Vagina (tissue), 2 donors: ENCODE measurements around the gene LPCAT1. TPM values are rescaled to one million over a fixed set of nuclear protein-coding genes. Genes with fewer than 3 reads are reported as not detected.

Experiments used
- DNase-seq, 2 donors: peaks; one replicate each; pipeline ENCODE4 v3.0.0-alpha.2; 2017; ENCODE audit errors: extremely low spot score in 2 of 2
- H3K27ac ChIP-seq: fragments of 200-600 bp; sonication (generic); one replicate; pipeline ENCODE4 v1.5.1; 2019
- H3K27me3 ChIP-seq: fragments of 200-600 bp; sonication (generic); one replicate; pipeline ENCODE4 v1.5.1; 2019
- H3K36me3 ChIP-seq, 2 donors: fragments of 200-600 bp; sonication (generic); one replicate each; pipeline ENCODE4 v1.5.1; 2017 to 2019
- H3K4me1 ChIP-seq: fragments of 200-600 bp; sonication (generic); one replicate; pipeline ENCODE4 v1.5.1; 2019
- H3K4me3 ChIP-seq, 2 donors: fragments of 200-600 bp; sonication (generic); 1 replicate in 1 of 2; 2 replicates in 1 of 2; pipeline ENCODE4 v1.5.1; 2016 to 2019
- H3K9me3 ChIP-seq: fragments of 200-600 bp; sonication (generic); one replicate; pipeline ENCODE4 v1.5.1; 2019
- POLR2A ChIP-seq, 2 donors: fragments of 450-650 bp; IDR thresholded peaks; one replicate each; pipeline ENCODE4 v1.6.1; 2017; ENCODE audit warnings: antibody characterized with exemption in 2 of 2, mild to moderate bottlenecking in 2 of 2, moderate library complexity in 2 of 2
- POLR2AphosphoS5 ChIP-seq, 2 donors: sonication (generic); formaldehyde crosslinking; IDR thresholded peaks; one replicate each; pipeline ENCODE4 v1.9.0; 2017; ENCODE audit warnings: antibody characterized with exemption in 2 of 2, mild to moderate bottlenecking in 2 of 2, low read depth in 1 of 2; ENCODE audit not compliant: insufficient read depth in 1 of 2
- intact Hi-C: fragments of 100-400 bp; cut with DNase I; formaldehyde crosslinking; loops from one replicate; pipeline ENCODE4 v1.15.1; 2023
- total RNA-seq: library from RNA; depleted of rRNA; stranded (reverse); fragments of >200 nt; gene quantifications from one replicate; pipeline ENCODE4 v1.2.3, GENCODE V29; 2016
- TF ChIP-seq, protein P1 (sequence below), 3 experiments: fragments of 450-650 bp in 2 of 3; fragments of 200-600 bp in 1 of 3; sonication (generic) in 1 of 3; IDR thresholded peaks; one replicate each; pipeline ENCODE4 v1.5.1; 2017 to 2019; ENCODE audit warnings: antibody characterized with exemption in 3 of 3, mild to moderate bottlenecking in 2 of 3, moderate library complexity in 2 of 3

LPCAT1 gene
- total RNA-seq, 1 donor from 2014 or later: 29.7 TPM

GRCh38 chr5:1545805-1546355 is 22.1 kb upstream of the LPCAT1 start:
- no peak for DNase-seq
- H3K36me3 ChIP-seq: no peaks in the 10 kb centered on the region
- no peak overlapping the region for H3K27ac ChIP-seq
- no peak overlapping the region for H3K4me3 ChIP-seq
- no peaks in the 10 kb centered on the region for H3K4me1 ChIP-seq
- intact Hi-C loops: no loop called here
- no peaks in the 10 kb centered on the region for H3K27me3 ChIP-seq
- TF ChIP-seq POLR2AphosphoS5 (IDR thresholded peaks at IDR 0.05; ENCODE audit: insufficient read depth in 1 of 2, low read depth in 1 of 2) (no peak), POLR2A (IDR thresholded peaks at IDR 0.05) (no peak)
- TF ChIP-seq, protein P1, sequence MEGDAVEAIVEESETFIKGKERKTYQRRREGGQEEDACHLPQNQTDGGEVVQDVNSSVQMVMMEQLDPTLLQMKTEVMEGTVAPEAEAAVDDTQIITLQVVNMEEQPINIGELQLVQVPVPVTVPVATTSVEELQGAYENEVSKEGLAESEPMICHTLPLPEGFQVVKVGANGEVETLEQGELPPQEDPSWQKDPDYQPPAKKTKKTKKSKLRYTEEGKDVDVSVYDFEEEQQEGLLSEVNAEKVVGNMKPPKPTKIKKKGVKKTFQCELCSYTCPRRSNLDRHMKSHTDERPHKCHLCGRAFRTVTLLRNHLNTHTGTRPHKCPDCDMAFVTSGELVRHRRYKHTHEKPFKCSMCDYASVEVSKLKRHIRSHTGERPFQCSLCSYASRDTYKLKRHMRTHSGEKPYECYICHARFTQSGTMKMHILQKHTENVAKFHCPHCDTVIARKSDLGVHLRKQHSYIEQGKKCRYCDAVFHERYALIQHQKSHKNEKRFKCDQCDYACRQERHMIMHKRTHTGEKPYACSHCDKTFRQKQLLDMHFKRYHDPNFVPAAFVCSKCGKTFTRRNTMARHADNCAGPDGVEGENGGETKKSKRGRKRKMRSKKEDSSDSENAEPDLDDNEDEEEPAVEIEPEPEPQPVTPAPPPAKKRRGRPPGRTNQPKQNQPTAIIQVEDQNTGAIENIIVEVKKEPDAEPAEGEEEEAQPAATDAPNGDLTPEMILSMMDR (IDR thresholded peaks at IDR 0.05): no peak
- no peaks in the 10 kb centered on the region for H3K9me3 ChIP-seq

DNA sequence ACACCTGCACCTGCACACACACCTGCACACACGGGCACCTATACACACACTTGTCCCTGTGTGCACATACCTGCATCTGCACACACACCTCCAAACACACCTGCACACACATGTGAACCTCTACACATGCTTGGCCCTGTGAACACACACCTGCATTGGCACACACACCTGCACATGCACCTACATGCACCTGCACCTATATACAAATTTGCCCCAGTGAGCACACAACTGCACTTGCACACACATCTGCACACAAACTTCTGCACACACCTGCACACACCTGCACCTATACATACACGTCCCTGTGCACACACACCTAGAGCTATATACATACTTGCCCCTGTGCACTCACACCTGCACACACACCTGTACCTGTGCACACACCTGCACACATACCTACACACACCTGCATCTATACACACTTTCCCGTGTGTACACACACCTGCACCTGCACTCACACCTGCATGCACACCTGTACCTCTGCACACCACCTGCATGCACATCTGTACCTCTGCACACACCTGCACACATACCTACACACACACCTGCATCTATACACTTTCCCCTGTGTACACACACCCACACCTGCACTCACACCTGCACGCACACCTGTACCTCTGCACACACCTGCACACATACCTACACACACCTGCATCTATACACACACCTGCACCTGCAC is 21.5 kb upstream of the LPCAT1 start:
- intact Hi-C loops: no loop called here
- TF ChIP-seq, protein P1 (IDR thresholded peaks at IDR 0.05): no peak
- no peak for TF ChIP-seq POLR2AphosphoS5 (IDR thresholded peaks at IDR 0.05; ENCODE audit: insufficient read depth in 1 of 2, low read depth in 1 of 2)
- no peak for TF ChIP-seq POLR2A (IDR thresholded peaks at IDR 0.05)

DNA sequence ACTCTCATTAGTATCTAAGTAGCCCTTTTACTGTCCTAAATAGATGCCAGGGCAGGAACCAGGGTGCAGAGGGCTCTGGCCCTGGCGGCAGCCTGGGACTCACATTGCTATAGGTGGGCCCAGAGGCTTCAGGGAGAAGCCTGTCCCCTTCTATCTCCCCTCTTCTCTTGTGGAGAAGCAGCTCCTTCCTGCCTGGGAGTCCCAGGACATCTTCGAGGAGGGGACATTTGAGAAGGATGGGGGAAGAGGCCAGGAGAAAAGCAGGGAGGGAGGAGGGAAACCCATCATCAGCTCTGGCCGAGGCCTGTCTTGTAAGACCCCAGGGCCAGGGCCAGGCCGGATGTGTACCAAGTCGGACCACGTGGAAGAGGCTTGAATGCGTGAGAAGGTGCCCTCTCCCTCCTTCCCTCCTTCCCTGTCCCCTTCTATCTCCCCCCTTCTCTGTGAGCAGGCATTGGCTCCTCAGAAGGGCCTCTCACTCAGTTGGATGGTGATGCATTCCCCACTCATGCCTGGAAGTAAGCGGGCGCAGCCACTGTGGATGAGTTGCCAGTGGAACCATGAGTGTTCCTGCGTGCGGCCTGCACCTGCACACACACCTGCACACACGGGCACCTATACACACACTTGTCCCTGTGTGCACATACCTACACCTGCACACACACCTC is 20.7 kb upstream of the LPCAT1 start:
- peak; percentile 47 to 89 for DNase-seq
- Histone ChIP-seq H3K36me3 (no peaks in the 10 kb centered on the region), H3K4me1 (no peaks in the 10 kb centered on the region), H3K27ac (no peak overlapping the region), H3K27me3 (no peaks in the 10 kb centered on the region), H3K9me3 (no peaks in the 10 kb centered on the region), H3K4me3 (no peak overlapping the region)
- TF ChIP-seq POLR2AphosphoS5 (IDR thresholded peaks at IDR 0.05; ENCODE audit: insufficient read depth in 1 of 2, low read depth in 1 of 2) (no peak), POLR2A (IDR thresholded peaks at IDR 0.05) (no peak)
- TF ChIP-seq, protein P1 (IDR thresholded peaks at IDR 0.05): no peak
- intact Hi-C loops: no loop called here

More for the DNA sequence above, 21.5 kb upstream of the LPCAT1 start:
- H3K36me3 ChIP-seq: no peaks in the 10 kb centered on the region
- no peak overlapping the region for H3K27ac ChIP-seq
- no peaks in the 10 kb centered on the region for H3K27me3 ChIP-seq
- H3K4me3 ChIP-seq: no peak overlapping the region
- H3K4me1 ChIP-seq: no peaks in the 10 kb centered on the region
- peak; percentile 80 to 81 for DNase-seq
- H3K9me3 ChIP-seq: no peaks in the 10 kb centered on the region

DNA sequence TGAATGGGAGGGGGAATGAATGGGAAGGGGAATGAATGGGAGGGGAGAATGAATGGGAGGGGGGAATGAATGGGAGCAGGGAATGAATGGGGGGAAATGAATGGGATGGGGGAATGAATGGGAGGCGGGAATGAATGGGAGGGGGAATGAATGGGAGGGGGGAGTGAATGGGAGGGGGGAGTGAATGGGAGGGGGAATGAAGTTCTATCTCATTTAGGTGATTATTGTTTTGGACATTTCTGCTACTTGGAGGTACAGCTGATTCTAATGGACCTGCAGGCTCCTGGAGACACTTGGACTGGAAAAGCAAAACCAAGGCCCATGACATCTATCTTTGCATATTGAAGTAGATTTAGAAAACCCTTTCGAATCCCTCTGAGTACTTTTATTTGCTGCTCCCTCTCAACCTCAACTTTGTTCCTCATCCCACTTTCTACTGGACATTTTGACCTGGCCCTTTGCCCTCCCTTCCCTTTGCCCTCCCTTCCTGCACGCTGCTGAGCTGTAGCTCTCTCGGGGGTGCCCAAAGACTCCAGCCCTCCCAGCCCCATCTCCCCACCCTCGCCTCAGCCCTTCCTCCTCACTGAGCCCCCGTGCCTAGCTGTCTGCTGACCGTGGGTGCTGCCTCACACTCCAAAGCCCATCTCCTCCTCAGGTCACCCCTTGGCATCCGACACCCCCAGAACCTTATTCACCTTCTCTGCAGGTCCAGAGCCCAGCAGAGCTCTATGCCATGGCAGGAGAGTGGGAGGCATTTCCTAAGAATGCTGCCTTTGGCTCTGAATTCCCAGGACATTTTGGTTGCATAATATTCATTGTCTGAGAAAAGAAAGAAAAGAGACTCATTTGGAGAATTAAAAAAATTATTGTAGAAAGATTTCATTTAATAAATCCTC is 19.9 kb upstream of the LPCAT1 start:
- H3K4me1 ChIP-seq: no peaks in the 10 kb centered on the region
- intact Hi-C loops: no loop called here
- TF ChIP-seq POLR2AphosphoS5 (IDR thresholded peaks at IDR 0.05; ENCODE audit: insufficient read depth in 1 of 2, low read depth in 1 of 2) (no peak), POLR2A (IDR thresholded peaks at IDR 0.05) (no peak)
- TF ChIP-seq, protein P1 (IDR thresholded peaks at IDR 0.05): no peak
- no peaks in the 10 kb centered on the region for H3K36me3 ChIP-seq
- peak in 1 of 2 donors; percentile 83 for DNase-seq
- no peaks in the 10 kb centered on the region for H3K27me3 ChIP-seq
- no peak overlapping the region for H3K4me3 ChIP-seq
- no peaks in the 10 kb centered on the region for H3K9me3 ChIP-seq
- H3K27ac ChIP-seq: no peak overlapping the region
